SHP77 treated with DMSO at 0.1 percent for 48 hours (cell line): ENCODE data around the gene GALNT12.

Source experiments
- DNase-seq: peaks from one replicate; lab custom pipeline; 2025; lab: John Stamatoyannopoulos, UW

GALNT12 gene

DNA sequence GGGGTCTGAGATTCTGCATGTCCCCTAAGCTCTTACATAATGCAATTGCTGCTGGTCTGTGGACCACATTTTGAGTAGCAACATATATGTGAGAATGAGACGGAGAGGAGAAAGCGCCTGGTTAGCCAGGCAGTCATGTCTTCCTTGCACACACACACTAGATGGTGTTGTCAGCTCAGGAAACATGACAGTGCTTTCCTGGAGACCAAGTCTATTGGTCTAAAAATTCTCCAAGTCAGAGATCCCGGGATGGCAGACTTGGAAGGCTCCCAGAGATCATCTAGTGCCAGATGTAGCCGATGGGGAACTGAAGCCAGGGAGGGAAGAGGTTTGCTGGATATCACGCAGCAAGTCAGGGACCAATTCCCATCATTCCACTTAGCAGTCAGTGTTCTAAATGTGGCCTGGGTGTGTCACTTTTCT is 53.4 kb downstream of the GALNT12 start:
- DNase-seq, result no peak

DNA sequence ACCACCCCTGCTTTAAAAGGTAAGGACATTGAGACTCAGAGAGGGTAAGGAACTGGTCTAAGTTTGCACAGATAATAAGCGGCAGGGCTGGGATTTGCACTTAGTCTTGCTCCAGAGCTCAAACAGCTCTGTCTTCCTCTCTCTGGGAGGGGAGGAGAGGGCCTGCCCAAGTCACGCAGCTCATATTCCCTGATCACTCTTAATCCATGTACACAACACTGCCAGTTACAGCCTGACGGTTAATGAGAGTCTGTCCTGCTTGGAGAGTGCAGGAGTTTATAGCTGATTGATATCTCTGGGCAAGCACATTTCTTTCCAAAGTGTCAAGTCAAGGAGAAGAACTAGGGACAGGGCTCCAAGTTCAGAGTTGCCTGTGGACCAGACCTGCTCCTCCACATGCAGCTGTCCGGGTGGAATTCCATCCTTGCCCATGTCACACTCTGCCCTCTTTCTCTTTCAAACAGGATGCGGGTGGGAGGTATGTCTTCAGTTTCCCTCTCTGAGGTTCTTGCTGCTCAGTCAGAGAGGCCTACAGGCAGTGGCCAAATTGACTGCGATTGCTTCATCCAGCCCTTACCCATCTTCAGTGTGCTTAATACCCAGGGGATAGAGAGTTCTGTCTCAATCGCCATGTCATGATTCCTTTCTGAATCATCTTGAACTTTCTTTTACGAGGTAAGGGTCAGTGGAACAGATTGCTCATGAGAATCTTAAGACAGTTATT is 54.5 kb downstream of the GALNT12 start:
- no peak for DNase-seq

DNA sequence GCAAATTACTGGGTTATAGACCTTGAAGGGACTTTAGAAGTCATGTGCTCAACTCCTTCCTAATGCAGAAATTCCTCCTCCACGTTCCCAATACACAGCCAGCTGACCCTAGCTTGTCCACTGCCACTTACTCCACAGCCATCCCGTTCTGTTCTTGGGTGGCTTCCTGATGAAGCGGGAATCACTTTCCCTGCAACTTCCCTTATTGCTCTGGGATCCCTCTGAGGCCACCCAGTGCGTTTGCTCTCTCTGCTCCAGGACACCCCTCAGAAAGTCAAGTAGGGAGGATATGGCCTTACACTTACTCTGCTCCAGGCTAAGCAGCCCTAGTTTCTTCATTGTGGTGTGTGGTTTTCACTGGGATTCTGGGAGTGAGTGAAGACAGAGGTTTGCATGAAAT is 55.5 kb downstream of the GALNT12 start:
- no peak for DNase-seq

DNA sequence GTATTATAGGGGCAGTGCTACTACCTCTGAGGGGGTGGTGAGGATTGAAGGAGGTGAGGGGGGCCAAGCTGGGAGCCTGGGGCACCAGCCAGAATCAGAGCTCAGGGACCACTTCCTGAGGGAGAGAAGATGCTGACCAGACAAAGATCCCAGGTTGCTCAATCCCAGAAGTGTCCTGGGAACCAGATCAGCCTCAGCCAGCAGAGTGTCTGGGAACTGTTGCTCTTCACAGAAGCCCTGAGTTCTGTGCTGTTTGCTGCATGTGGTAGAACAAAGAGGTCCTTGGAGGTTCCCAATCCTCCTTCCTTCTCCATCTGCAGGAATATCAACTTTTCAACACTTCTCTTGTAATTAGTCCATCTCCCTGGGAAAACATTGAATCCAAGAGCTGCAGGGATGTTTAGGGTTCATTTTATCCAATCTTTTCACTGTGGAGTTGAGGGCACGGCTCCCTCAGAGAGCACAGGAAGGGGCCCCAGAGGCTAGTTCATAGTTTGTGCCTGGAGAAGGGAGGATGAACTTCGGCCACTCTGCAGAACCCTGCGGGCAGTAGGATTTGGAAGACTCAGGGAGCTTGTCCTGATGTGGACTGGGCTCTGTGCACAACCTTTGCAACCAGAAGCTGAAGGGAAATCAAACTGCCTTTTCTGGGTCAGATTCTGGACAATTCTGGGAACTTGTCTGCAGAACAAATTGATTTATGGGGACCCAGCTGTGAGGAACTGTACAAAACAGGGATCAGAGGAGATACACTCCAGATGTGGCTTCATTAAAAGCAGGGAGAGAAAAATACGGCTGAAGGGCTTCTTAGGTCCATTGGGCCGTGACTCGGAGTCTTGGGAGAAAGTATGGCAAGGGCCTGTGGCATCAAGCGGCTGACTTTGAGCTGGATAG is 57.1 kb downstream of the GALNT12 start:
- no peak for DNase-seq

DNA sequence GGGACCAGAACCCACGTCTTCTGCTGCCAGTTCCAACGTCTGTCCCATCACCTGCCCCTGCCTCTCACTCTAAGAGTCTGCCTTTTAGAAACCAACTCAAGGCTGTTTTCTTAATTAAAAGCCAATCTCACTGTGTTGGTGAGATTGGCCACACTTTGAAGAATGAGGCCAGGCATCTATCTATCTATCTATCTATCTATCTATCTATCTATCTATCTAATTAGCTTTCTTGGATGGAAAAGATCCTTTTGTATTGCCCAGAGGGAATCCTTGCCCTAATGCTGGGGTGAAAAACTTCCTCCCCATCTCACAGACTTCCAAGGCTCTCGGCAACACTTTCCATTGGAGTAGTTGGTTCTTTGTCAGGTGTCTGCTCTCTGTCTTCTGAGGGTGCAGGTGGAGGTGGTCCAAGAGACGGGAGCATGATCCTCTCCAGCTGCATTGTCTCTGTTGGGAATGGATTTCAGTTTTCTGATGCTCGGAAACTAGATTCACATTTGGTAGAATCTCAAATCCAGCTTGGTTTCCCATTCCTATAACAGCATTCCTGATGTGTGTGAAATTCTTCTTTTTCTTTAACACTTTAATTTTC is 57.9 kb downstream of the GALNT12 start:
- DNase-seq, result no peak

DNA sequence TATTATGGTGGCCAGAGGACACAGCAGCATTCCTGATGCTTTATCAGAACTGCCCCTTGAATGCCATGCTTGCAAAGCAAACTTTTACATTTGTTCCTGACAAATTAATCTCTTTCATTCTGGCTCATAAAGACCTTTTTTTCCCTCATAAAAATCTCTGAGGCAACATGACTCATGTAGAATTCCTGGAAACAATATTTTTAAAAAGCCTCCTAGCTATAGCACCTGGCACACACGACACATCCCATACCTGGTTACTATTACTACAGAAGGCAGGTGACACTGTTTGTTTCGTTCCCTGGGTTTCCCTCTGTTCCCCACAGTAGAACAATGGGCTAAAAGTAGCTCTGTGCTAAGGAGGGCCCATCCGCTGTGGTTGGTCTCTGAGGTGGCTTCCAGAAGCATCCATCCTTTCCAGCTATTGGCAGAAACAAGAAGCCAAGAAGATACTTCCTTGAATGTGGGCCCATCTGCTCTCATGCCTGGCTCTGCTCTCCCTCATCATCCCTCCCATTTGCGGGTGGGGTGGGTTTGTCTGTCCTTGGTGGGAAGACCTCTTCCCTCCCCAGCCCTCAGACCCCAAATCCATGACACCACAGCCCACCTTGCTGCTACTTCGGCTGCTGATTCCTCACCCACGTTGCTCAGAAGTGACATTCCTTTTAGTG is 59.1 kb downstream of the GALNT12 start:
- no peak for DNase-seq

DNA sequence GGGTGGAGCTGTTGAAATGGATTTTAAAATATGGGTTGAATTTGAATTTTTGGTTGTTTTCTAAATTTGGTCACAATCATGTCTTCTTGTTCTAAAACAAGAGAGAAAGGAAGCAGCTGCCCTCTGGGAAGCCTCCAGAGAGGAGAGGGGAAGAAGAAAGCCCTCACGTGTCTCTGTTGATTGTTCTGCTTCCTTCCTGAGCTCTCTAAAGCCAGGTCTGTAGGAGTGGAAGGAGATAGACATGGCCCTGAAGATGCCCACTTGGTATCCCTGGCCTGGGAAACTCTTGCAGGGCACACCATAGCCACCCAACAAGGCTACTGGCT is 59.6 kb downstream of the GALNT12 start:
- DNase-seq, result no peak

DNA sequence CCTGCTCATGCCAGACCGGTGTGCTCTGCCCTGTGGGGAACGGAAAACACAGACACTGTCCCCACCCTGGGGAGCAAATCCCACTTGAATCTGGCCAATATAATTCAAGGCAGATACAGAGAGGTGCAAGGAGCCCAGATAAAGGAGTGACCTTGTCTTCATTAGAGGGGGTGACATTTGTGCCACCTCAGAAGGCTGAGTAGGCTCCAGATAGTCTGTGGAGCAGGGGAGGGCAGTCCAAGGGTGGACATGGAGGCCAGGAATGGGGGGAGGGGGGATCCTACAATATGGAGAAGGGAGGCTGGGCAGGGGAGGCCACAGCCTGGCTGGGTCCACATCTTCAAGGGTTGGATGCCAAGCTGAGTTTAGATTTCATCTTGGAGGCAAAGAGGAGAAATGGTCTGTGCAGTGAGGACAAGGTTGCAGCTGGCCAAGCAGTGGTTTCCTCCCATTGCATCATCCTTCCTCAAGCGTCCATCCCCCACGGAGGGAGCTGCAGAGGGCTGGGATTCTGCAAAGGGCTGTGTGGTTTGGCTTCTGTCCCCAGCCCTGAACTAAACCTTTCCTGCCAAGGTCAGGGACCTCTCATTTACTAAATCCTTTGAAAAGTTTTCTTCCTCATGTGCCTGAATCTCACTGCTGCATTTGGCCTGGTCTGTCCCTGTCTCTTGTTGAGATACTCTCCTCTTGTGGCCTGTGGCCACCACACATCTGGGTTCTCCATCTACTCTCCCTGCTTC is 60.1 kb downstream of the GALNT12 start:
- DNase-seq, result no peak

DNA sequence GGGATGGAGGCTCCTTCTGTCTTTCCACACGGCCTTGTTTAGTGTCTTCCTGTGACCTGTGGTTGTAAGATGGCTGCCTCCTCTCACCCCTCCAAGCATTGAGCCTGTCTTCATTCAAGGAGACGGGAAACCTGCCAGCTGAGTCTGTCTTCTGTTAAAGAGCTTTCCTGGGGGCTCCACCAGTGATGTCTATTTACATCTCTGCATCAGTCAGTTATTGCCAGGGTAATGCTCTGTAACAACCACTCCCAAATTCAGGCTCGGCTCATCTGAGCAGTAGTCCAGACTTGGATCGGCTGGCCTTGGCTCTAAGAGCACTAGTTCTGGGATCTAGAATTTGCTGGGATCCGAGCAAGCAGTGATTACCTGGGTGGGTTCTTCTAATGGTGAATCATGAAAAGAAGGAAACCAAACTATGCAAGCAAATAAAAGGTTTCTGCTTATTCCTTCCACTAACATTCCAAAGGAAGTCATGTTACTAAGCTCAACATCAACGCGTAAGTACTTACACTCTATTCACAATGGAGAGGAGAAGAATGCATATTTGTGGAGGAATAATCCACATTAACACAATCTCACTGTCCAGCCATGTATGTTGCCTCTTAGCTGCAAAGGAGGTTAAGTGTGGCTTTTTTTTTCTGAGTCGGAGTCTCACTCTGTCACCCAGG is 61.7 kb downstream of the GALNT12 start:
- no peak for DNase-seq

DNA sequence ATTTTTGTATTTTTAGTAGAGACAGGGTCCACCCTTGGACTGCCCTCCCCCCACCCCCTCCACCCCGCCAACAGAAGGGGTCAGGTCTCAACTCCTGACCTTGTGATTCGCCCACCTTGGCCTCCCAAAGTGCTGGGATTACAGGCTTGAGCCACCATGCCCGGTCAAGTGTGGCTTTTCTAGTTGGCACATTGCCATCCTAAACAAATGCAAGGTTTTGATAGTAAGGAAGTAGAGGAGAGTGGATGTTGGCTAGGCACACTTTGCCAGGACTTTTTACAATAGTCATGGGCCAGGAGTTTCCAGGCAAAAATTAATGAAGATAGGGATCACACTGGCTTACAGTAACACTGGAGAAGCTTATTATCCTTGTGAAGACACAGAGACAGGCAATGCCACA is 62.4 kb downstream of the GALNT12 start:
- no peak for DNase-seq

DNA sequence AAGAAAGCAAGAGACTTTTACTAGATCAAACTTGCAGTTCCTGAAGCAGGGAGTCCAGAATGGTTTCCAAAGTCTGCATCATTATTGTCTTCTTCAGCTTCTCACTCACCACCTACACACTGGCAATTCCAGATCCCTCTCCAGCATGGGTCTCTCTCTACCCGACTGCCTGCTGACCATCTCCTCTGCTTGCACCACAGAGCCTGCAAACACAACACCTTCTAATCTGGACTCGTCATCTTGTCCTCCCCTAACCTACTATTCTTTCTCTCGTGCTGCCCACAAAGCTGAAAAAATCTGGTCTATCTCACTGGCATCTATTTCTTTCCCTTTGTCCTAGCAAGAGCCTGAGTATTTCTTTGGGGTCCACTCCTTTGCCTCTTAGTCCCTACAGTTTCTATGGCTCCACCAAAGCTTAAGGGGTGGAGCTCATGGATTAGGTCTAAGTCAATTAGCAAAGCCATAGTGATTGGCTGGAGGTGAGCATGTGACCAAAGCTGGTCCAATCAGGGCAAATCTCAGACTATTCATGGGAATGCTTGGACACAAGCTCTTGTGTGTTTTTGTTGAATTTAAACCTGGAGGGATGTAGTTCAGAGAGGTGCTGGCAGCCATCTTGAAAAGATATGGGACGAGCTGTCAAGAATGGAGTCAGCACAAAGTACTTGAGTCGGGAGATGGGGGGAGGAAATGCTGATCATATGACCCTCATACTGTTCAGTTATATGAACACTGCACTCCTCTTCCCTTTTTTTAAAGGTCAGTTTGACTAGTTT is 63.5 kb downstream of the GALNT12 start:
- no peak for DNase-seq

DNA sequence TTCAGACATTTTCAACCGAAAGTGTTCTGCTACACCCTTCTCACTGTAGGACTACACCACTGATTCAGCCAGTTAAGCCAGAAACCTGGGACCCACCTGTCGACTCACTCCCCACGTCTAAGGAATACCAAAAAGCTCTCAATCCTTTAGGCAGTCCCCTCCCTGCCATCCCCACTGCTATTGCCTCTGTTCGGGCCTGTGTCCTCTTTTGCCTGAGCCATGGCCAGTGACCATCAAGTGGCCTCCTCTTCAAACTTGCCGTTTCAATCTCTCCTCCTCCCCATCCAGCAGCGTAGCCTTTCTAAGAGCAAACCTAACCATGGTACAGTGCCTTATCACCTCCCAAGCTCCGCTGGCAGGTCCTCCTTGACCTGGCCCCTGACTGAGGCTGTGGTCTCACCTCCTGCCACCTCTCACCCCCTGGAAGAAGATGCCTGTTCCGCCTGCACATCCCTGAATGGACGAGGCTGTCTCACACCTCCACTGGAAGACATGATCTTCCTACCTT is 64.1 kb downstream of the GALNT12 start:
- DNase-seq, result no peak

DNA sequence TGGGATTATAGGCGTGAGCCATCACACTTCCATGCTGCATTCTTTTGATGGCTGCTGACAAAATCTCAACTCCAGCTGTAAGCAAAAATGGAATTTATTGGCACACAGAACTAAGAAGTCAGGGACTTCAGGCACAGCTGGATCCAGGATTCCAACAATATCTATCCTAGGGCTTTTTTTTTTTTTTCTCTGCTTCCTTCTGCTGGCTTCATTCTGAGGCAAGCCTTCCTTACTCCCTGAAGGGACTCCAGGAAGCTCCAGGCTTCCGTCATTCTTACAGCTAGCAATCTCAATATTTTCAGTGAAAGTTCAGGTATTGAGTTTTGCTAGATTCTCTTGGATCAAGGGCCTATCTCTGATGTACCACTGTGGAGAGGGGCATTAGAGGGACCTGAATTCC is 66.1 kb downstream of the GALNT12 start:
- DNase-seq, result no peak

DNA sequence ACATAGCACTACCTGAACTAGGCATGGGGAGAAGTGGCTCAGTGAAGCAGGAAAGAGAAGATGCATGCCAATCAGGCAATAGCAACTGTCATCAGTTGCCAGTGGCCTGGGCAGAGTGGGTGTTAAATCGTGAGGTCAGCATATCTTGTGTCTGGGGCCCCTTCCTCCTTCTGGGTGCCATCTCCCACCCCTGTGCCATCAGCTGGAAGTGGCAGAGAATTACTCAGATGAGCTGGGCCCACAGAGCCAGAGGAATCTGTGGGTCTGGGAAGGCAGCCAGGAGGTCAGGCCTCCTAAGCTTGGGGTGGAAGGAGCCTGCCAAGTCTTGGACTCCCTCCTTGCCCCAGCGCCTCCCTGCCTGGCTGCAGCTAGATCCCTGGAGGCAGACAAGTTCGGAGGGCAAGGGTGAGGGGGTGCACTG is 66.5 kb downstream of the GALNT12 start:
- no peak for DNase-seq

DNA sequence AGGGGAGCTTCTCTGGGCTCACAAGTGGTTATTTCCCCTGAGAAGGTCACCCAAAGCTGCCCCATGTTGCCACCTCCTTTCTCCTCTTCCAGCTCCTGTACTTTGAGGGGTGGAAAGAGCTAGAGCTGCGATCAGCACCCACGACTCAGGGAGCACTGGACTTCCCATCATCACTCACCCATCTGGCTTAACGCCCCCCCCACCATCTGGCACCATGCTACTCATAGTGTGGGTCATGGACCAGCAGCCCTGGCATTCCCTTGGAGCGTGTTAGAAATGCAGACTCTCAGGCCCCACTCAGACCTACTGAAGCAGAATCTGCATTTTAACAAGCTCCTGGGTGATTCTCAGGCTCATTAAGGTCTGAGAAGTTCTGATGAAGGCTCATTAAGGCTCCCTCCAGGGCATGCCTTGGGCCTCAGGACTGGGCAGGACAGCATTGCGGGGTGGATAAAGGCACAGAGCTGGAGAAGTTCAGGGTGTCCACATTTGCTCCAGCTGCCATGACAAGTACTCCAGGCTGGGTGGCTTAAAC is 67.3 kb downstream of the GALNT12 start:
- DNase-seq, result no peak

DNA sequence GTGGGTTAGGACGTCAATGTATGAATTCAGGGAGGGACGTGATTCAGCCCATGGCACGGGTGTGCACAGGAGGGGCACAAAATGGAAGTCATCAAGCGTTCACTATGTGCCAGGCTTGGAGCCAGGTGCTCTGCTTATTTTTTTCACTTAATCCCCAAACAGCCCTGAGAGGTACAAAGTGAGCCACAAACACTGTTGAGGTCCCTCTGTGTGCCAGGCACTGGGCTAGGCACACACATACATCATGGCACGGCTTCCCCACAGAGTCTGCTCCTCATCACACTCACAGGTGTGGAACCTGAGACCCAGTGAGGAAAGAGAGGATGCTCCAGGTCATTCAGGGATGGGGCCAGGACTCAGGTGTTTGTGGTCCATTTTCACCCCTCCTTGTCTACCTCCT is 68.1 kb downstream of the GALNT12 start:
- no peak for DNase-seq

DNA sequence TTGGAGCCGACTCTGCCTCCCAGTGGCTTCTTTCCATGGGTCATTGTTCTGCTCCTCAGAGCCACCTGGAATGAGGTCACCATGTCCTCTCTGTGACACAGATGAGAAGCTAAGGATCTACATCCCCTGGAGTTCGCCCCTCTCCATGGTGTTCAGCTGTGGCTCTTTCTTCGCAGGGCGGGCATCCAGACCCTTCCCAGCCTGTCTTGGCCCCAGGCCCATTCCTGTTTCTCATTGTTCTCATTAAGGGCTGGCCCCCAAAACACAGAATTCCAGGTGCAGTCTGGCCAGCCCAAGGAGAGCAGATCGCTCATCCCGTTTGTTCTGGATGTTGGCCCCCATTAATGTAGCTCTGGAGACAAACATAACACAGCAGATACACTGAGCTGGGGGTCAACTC is 69.8 kb downstream of the GALNT12 start:
- no peak for DNase-seq

DNA sequence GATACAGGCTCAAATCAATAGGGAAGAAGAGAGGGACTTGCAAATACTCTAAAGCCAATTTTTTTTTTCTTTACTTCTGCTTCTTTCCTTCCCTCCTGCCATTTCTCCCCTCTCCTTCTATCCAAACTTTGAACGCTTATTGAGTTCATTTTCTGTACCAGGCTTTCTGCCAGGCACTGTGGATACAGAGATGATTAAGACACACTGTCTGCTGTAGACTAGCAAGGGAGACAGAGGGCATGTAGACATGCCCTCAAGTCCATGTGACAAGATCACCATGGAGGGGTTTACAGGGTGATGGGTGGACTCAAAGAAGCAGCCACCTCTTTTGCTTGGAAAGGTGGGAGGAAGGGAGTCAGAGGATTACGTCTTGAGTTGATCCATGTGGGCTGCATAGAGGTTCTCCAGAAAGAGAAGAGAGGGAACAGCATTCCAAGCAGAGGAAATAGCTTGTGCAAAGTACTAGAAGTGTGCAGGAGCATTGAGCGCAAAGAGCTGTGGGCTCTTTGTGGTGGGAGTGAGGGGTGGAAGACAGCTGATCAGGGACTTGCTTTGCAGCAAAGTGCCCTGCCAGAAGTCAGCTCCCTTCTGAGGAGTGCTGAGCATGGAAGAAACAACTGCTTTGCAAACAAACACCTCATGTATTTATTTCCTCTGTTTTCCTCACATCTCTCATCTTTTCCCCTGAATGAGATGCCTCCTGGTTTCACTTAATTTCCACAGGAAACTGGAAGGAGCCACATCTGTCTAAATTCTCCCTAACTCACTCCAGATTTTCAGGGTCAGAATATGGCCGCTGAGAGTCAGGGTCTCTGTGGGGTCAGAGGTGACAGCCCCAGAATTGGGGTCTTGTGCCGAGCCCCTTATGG is 71.9 kb downstream of the GALNT12 start:
- DNase-seq, result no peak

DNA sequence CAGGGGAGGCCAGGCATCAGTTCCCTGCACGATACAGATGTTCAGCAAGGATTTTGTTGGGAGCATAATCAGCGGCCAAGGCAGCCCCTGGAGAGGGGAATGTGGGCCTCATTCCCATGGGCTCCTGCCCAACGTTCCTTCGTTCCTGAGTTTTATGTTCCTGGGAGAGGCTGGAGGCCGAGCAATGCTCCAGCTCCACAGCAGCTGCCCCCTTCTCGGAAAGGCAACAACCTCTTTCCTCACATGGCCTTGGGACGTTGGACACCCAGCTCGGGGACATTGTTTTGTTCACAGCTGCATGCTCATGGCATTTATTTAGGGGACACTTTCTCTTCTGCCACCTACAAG is 72.5 kb downstream of the GALNT12 start:
- no peak for DNase-seq
